Naive thymus-derived CD4-positive, alpha-beta T cell (primary cell): ENCODE measurements around the gene DDI2. TPM values are rescaled to one million over a fixed set of nuclear protein-coding genes. Genes with fewer than 3 reads are reported as not detected.

ENCODE experiments used
- ATAC-seq: fragments of 150-1000 bp; cut with Tn5 transposase; 2 replicates; pipeline ENCODE4 v1.10.0; 2021; ENCODE audit warnings: mild to moderate bottlenecking, moderate library complexity
- CTCF ChIA-PET: fragments of 350-600 bp; sonication (Branson Sonifier 250); formaldehyde crosslinking; loops from one replicate; lab custom pipeline; 2021; ENCODE audit warnings: antibody characterized with exemption; lab: Charles Lee
- POLR2A ChIA-PET: fragments of 350-600 bp; sonication (Branson Sonifier 250); formaldehyde crosslinking; loops from one replicate; lab custom pipeline; 2021; ENCODE audit warnings: antibody characterized with exemption, inconsistent platforms; lab: Charles Lee
- DNase-seq, 9 donors: peaks; one replicate each; pipeline versions ENCODE4 v3.0.0 to v3.0.0-alpha.2; 2020 to 2022; ENCODE audit warnings: mixed read lengths in 1 of 9
- H3K27ac ChIP-seq: one replicate; pipeline ENCODE4 v1.7.0; 2013; ENCODE audit warnings: mild to moderate bottlenecking, low read depth, low read length, moderate library complexity
- H3K27me3 ChIP-seq, 2 donors: one replicate each; pipeline ENCODE4 v1.7.0; 2013; ENCODE audit warnings: low read length in 2 of 2, mild to moderate bottlenecking in 2 of 2, moderate library complexity in 2 of 2; ENCODE audit not compliant: control insufficient read depth in 2 of 2, insufficient read depth in 2 of 2
- H3K36me3 ChIP-seq, 3 experiments: 1 replicate in 2 of 3; 2 replicates in 1 of 3; pipeline ENCODE4 v1.7.0; 2013; ENCODE audit warnings: low read length in 3 of 3, mild to moderate bottlenecking in 3 of 3, moderate library complexity in 1 of 3; ENCODE audit not compliant: insufficient read depth in 3 of 3, control insufficient read depth in 2 of 3
- H3K4me1 ChIP-seq, 2 donors: one replicate each; pipeline ENCODE4 v1.7.0; 2013; ENCODE audit warnings: low read length in 2 of 2, mild to moderate bottlenecking in 2 of 2, moderate library complexity in 1 of 2; ENCODE audit not compliant: control insufficient read depth in 2 of 2, insufficient read depth in 2 of 2
- H3K4me3 ChIP-seq: 2 replicates; pipeline ENCODE4 v1.7.0; 2013; ENCODE audit warnings: mild to moderate bottlenecking, low read length
- H3K9me3 ChIP-seq, 3 experiments: 1 replicate in 2 of 3; 2 replicates in 1 of 3; pipeline ENCODE4 v1.7.0; 2013; ENCODE audit warnings: low read length in 3 of 3; ENCODE audit not compliant: control insufficient read depth in 2 of 3
- H3K27ac Mint-ChIP-seq, 9 donors: one replicate each; pipeline ENCODE4 v1.8.0; 2020 to 2022; ENCODE audit warnings: mixed read lengths in 9 of 9, mild to moderate bottlenecking in 8 of 9, moderate library complexity in 5 of 9, inconsistent platforms in 2 of 9
- H3K27me3 Mint-ChIP-seq, 5 donors: one replicate each; pipeline ENCODE4 v1.8.0; 2021 to 2022; ENCODE audit warnings: mixed read lengths in 5 of 5, mild to moderate bottlenecking in 1 of 5
- H3K36me3 Mint-ChIP-seq, 5 donors: one replicate each; pipeline ENCODE4 v1.8.0; 2020 to 2022; ENCODE audit warnings: mixed read lengths in 5 of 5, mild to moderate bottlenecking in 3 of 5, inconsistent platforms in 1 of 5
- H3K4me1 Mint-ChIP-seq, 7 donors: one replicate each; pipeline ENCODE4 v1.8.0; 2020 to 2022; ENCODE audit warnings: mixed read lengths in 7 of 7, mild to moderate bottlenecking in 3 of 7, inconsistent platforms in 1 of 7
- H3K4me3 Mint-ChIP-seq, 10 donors: one replicate each; pipeline ENCODE4 v1.8.0; 2020 to 2022; ENCODE audit warnings: mild to moderate bottlenecking in 10 of 10, mixed read lengths in 10 of 10, moderate library complexity in 6 of 10, inconsistent platforms in 2 of 10
- H3K9me3 Mint-ChIP-seq, 11 donors: one replicate each; pipeline ENCODE4 v1.8.0; 2020 to 2022; ENCODE audit warnings: mixed read lengths in 11 of 11, mild to moderate bottlenecking in 4 of 11, inconsistent platforms in 1 of 11, moderate library complexity in 1 of 11
- intact Hi-C, 2 donors: fragments of 100-400 bp; cut with micrococcal nuclease; formaldehyde crosslinking; loops; one replicate each; pipeline ENCODE4 v1.15.1; 2023
- polyA plus RNA-seq, 2 donors: library from polyadenylated mRNA; unstranded; fragments of 300-500 nt; fragmentation: Illumina TruSeq; gene quantifications; one replicate each; pipeline ENCODE4 v1.2.3, GENCODE V29; 2021
- total RNA-seq, 6 experiments: library from RNA in 5 of 6; stranded (reverse) in 5 of 6; gene quantifications; 1 replicate in 5 of 6; 2 replicates in 1 of 6; pipeline ENCODE4 v1.2.3 and lab custom pipeline; 2021 to 2026

Gene DDI2
- total and polyA plus RNA-seq, 7 experiments from 2014 or later, result 3.2 to 46.8 (median 31.0) TPM

GRCh38 chr1:15610167-15610566 is 7.1 kb upstream of the DDI2 start:
- intact Hi-C loops, result no loop called here
- no peaks in the 10 kb centered on the region for H3K27me3 ChIP-seq
- CTCF ChIA-PET, result no interaction called here
- no peak overlapping the region for H3K4me3 ChIP-seq
- H3K9me3 Mint-ChIP-seq, result no peaks in the 10 kb centered on the region
- H3K36me3 Mint-ChIP-seq, result no peaks in the 10 kb centered on the region
- H3K4me3 Mint-ChIP-seq, result no peak overlapping the region
- no peak for ATAC-seq
- no peak overlapping the region for H3K27ac ChIP-seq
- POLR2A ChIA-PET, result interaction anchor here (0.6 kb wide), 1 partner anchor 54 kb away, joined by 5 read pairs; no protein-coding TSS in a partner anchor
- no peaks in the 10 kb centered on the region for H3K4me1 Mint-ChIP-seq
- DNase-seq, result no peak
- H3K4me1 ChIP-seq, result no peaks in the 10 kb centered on the region
- H3K9me3 ChIP-seq, result no peaks in the 10 kb centered on the region
- no peak overlapping the region for H3K27ac Mint-ChIP-seq
- peaks cover 0 to 9% (median 0%) of the 10 kb centered on the region in 5 donors for H3K27me3 Mint-ChIP-seq
- no peaks in the 10 kb centered on the region for H3K36me3 ChIP-seq

DNA sequence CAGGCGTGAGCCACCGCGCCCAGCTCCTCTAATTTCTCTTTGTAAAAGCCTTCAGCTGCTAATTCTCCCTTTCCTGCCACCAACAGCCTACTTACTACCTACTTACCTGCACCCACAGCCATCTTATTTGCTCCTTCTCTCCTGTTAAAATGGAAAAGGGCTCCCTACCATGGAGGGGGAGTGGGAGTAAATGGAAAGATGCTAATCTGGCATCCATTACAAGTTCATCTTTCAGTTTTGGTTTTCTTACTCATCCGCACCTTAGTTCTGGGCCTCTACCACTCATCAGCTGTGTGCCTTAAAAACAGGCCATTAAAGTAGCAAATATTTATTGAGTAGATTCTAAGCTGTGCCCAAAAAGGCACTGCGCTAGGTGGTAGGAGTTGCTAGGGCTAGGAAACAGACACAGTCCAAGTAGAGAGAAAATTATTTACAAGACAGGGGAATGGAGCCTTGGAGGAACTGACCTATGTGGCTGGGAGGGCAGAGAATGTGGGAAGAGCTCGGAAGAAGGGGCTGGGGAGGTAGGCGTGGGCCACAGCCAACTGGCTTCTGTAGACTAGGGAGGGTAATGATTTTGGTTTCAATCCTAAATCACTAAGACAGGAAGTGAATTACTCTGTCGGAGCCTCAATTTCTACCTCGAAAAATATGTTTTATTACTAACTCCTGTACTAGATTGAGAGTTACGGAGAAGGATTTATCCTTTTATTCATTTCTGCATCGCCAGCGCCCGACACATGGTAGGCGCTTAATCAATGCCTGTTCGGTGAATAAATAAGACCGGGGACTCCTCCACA is 685 bp upstream of the DDI2 start:
- Mint-ChIP-seq H3K4me3 (peak overlapping the region; percentile 83 to 96 (median 94)), H3K4me1 (peaks cover 22 to 43% (median 37%) of the 10 kb centered on the region in 7 donors), H3K27me3 (no peaks in the 10 kb centered on the region), H3K9me3 (no peaks in the 10 kb centered on the region), H3K36me3 (peaks cover 0 to 3% (median 0%) of the 10 kb centered on the region in 5 donors), H3K27ac (peak overlapping the region; percentile 55 to 96 (median 92))
- peaks cover 20 to 30% of the 10 kb centered on the region in 2 donors for H3K4me1 ChIP-seq
- H3K36me3 ChIP-seq, result peaks cover 0 to 4% (median 0%) of the 10 kb centered on the region in 3 experiments
- DNase-seq (peak in 1 of 9 donors; percentile 8), ATAC-seq (peak; percentile 1)
- peak overlapping the region; percentile 96 for H3K4me3 ChIP-seq
- ChIA-PET CTCF (interaction anchor here (0.7 kb wide), 1 partner anchor 88 kb away, joined by 3 read pairs; no protein-coding TSS in a partner anchor), POLR2A (interaction anchor here (0.6 to 4.3 kb wide), 6 partner anchors 11 to 773 kb away, joined by 3 to 35 read pairs (median 6); no protein-coding TSS in a partner anchor)
- no peaks in the 10 kb centered on the region for H3K9me3 ChIP-seq
- H3K27ac ChIP-seq, result peak overlapping the region; percentile 88
- H3K27me3 ChIP-seq, result no peaks in the 10 kb centered on the region
- intact Hi-C loops, result loop anchor here (1.0 to 5.0 kb wide), 14 partner anchors 13 to 1296 kb away; partner anchors contain the start of genes CASP9 (in 1 of the 2), DNAJC16 (in 1 of the 2), EFHD2 (in 1 of the 2) and PLEKHM2 (in 1 of the 2)

GRCh38 chr1:15618077-15618654 is 908 bp downstream of the DDI2 start:
- intact Hi-C loops, result loop anchor here (5.0 kb wide), 5 partner anchors 79 to 1294 kb away; no protein-coding TSS in a partner anchor
- peak overlapping the region; percentile 96 for H3K4me3 ChIP-seq
- ChIA-PET POLR2A (interaction anchor here (0.6 to 4.3 kb wide), 10 partner anchors 12 to 91 kb away, joined by 3 to 35 read pairs (median 3); partner anchors contain the start of gene DNAJC16), CTCF (interaction anchor here (0.7 to 0.9 kb wide), 3 partner anchors 12 to 625 kb away, joined by 3 read pairs; no protein-coding TSS in a partner anchor)
- peaks cover 25 to 30% of the 10 kb centered on the region in 2 donors for H3K4me1 ChIP-seq
- peak overlapping the region; percentile 84 to 94 (median 90) for H3K27ac Mint-ChIP-seq
- H3K27me3 ChIP-seq, result no peaks in the 10 kb centered on the region
- H3K9me3 Mint-ChIP-seq, result no peaks in the 10 kb centered on the region
- peaks cover 0 to 3% (median 0%) of the 10 kb centered on the region in 5 donors for H3K36me3 Mint-ChIP-seq
- peak overlapping the region; percentile 83 to 96 (median 94) for H3K4me3 Mint-ChIP-seq
- peaks cover 0 to 4% (median 0%) of the 10 kb centered on the region in 3 experiments for H3K36me3 ChIP-seq
- DNase-seq (peak in 1 of 9 donors; percentile 8), ATAC-seq (no peak)
- no peaks in the 10 kb centered on the region for H3K27me3 Mint-ChIP-seq
- H3K4me1 Mint-ChIP-seq, result peaks cover 37 to 59% (median 49%) of the 10 kb centered on the region in 7 donors
- no peaks in the 10 kb centered on the region for H3K9me3 ChIP-seq
- peak overlapping the region; percentile 88 for H3K27ac ChIP-seq

GRCh38 chr1:15618655-15619525 is 1.6 kb downstream of the DDI2 start:
- Histone ChIP-seq H3K27ac (peak overlapping the region; percentile 88), H3K27me3 (no peaks in the 10 kb centered on the region), H3K9me3 (no peaks in the 10 kb centered on the region), H3K4me1 (peaks cover 25 to 30% of the 10 kb centered on the region in 2 donors), H3K4me3 (peak overlapping the region; percentile 96), H3K36me3 (peaks cover 0 to 4% (median 0%) of the 10 kb centered on the region in 3 experiments)
- ChIA-PET CTCF (interaction anchor here (0.7 kb wide), 2 partner anchors 11 to 625 kb away, joined by 3 read pairs; no protein-coding TSS in a partner anchor), POLR2A (interaction anchor here (0.6 to 4.3 kb wide), 4 partner anchors 14 to 38 kb away, joined by 3 to 35 read pairs (median 4); no protein-coding TSS in a partner anchor)
- Mint-ChIP-seq H3K27ac (peak overlapping the region; percentile 84 to 94 (median 90)), H3K4me3 (peak overlapping the region; percentile 83 to 96 (median 94)), H3K36me3 (peaks cover 0 to 3% (median 0%) of the 10 kb centered on the region in 5 donors), H3K9me3 (no peaks in the 10 kb centered on the region), H3K4me1 (peaks cover 40 to 61% (median 50%) of the 10 kb centered on the region in 7 donors), H3K27me3 (no peaks in the 10 kb centered on the region)
- ATAC-seq (no peak), DNase-seq (no peak)
- intact Hi-C loops, result loop anchor here (5.0 kb wide), 5 partner anchors 78 to 1293 kb away; no protein-coding TSS in a partner anchor

DNA sequence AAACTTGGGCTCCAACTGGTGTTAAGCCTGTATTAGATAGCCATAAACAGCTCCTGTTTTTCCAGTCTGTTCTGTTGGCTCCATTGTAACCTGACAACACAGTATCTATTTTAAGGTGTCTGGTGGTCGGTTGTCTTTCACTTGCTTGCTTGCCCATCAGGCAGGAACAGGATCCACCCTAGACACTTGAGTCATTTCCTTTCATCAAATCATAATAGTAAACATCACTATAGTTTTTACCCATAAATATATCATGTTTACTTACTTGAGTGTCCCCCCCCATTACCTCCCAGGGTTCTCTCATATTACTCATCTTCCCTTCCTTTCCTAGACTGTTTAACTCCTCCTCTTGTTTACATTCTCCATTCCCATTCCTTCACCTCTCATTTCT is 2.9 kb downstream of the DDI2 start:
- Histone ChIP-seq H3K4me1 (peaks cover 25 to 30% of the 10 kb centered on the region in 2 donors), H3K36me3 (peaks cover 0 to 4% (median 0%) of the 10 kb centered on the region in 3 experiments), H3K9me3 (no peaks in the 10 kb centered on the region), H3K27ac (no peak overlapping the region), H3K27me3 (no peaks in the 10 kb centered on the region), H3K4me3 (no peak overlapping the region)
- Mint-ChIP-seq H3K9me3 (no peaks in the 10 kb centered on the region), H3K27ac (peak overlapping the region; percentile 7 to 88 (median 65)), H3K4me3 (peak overlapping the region; percentile 11 to 92 (median 58)), H3K36me3 (peaks cover 0 to 3% (median 0%) of the 10 kb centered on the region in 5 donors), H3K27me3 (no peaks in the 10 kb centered on the region), H3K4me1 (peaks cover 46 to 74% (median 58%) of the 10 kb centered on the region in 7 donors)
- POLR2A ChIA-PET, result interaction anchor here (0.7 kb wide), 1 partner anchor 9 kb away, joined by 3 read pairs; no protein-coding TSS in a partner anchor
- CTCF ChIA-PET, result no interaction called here
- intact Hi-C loops, result no loop called here
- DNase-seq (no peak), ATAC-seq (no peak)
